ENCODE measurements around the gene CATSPERD.

DNA sequence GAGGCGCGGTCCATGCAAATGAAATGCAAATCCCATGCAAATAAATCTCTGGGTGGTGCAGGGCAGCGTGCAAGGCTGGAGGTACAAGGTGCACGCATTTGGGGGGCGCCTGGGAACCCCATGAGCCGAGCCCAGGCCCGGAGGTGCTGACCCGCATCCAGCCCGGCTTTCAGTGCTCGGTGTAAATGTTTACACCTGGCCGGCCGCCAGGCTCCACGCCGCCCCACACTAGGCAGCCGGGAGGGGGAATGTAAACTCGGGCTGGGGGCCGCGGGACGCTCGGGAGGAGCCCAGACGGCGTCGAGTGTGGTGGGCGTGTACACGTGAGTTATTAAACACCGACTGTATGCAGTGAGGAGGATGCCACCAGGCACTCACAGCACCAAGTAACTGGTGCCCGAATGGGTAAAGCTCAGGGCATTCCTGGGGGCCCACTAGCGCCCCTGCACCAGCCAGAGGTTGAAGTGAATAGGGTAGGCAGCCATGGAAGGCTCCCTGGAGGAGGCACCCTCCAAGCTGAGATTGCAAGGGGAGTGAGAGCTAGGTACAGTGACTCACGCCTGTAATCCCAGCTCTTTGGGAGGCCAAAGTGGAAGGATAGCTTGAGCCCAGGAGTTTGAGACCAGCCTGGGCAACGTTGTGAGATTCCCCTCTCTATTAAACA is 101.9 kb downstream of the CATSPERD start:
- TF ChIP-seq CTCF (conservative IDR thresholded peaks at IDR 0.05) = no peak
- TF ChIP-seq EZH2 (IDR thresholded peaks at IDR 0.05; ENCODE audit: low read depth) = no peak
